Panc1 (cell line): Measurements from ENCODE around the gene ABCC11. TPM values are rescaled to one million over a fixed set of nuclear protein-coding genes. Genes with fewer than 3 reads are reported as not detected.

Experiments used
- ATAC-seq: fragments of 200-7000 bp; cut with Tn5 transposase; 2 replicates; pipeline ENCODE4 v1.9.1; 2020; ENCODE audit warnings: mild to moderate bottlenecking, moderate library complexity
- BruUV-seq: library from RNA; stranded (reverse); fragments of 400-500 nt; replicated peaks from 2 replicates; lab custom pipeline; 2021; lab: Mats Ljungman, UMichigan
- CTCF ChIA-PET: fragments of 300-600 bp; sonication (Branson Sonifier 250); formaldehyde crosslinking; loops from one replicate; lab custom pipeline; 2022; ENCODE audit warnings: antibody characterized with exemption; lab: Charles Lee
- POLR2A ChIA-PET: fragments of 300-600 bp; sonication (Branson Sonifier 250); formaldehyde crosslinking; loops from one replicate; lab custom pipeline; 2022; ENCODE audit warnings: antibody characterized with exemption; lab: Charles Lee
- DNase-seq: peaks from one replicate; pipeline ENCODE4 v3.0.0-alpha.2; 2010; ENCODE audit warnings: low read depth, low spot score
- H3K27ac ChIP-seq: 2 replicates; pipeline ENCODE4 v1.5.1; 2011; ENCODE audit warnings: mild to moderate bottlenecking, low read length, inconsistent platforms
- H3K27me3 ChIP-seq: fragments of 200-500 bp; sonication (Bioruptor generic); 2 replicates; pipeline ENCODE4 v1.6.0; 2014; ENCODE audit warnings: low read length, inconsistent platforms; ENCODE audit not compliant: control insufficient read depth, insufficient read depth
- H3K36me3 ChIP-seq: fragments of 200-500 bp; sonication (Bioruptor generic); 2 replicates; pipeline ENCODE4 v1.5.1; 2014; ENCODE audit warnings: inconsistent platforms, mild to moderate bottlenecking, low read length, moderate library complexity; ENCODE audit not compliant: control insufficient read depth, insufficient read depth
- H3K4me1 ChIP-seq: 2 replicates; pipeline ENCODE4 v1.5.1; 2011; ENCODE audit warnings: inconsistent platforms, mild to moderate bottlenecking, low read length, moderate library complexity; ENCODE audit not compliant: control insufficient read depth, insufficient read depth
- H3K4me3 ChIP-seq, 2 experiments: 2 replicates each; pipeline ENCODE4 v1.5.1; 2011 to 2012; ENCODE audit warnings: low read depth in 2 of 2, low read length in 2 of 2, mild to moderate bottlenecking in 2 of 2, inconsistent platforms in 1 of 2, moderate library complexity in 1 of 2
- H3K9me3 ChIP-seq: fragments of 200-500 bp; sonication (Bioruptor generic); 2 replicates; pipeline ENCODE4 v1.5.1; 2014; ENCODE audit warnings: low read depth, mild to moderate bottlenecking, inconsistent platforms, low read length, moderate library complexity; ENCODE audit not compliant: control insufficient read depth, insufficient read depth
- CTCF ChIP-seq: fragments of 450-650 bp; IDR thresholded peaks from 2 replicates; pipeline ENCODE4 v1.5.1; 2017; ENCODE audit warnings: mild to moderate bottlenecking
- POLR2AphosphoS5 ChIP-seq: IDR thresholded peaks from 2 replicates; pipeline ENCODE4 v1.6.1; 2012; ENCODE audit warnings: mild to moderate bottlenecking, low read depth, low read length, moderate library complexity
- REST ChIP-seq, 2 experiments: IDR thresholded peaks; 2 replicates each; pipeline ENCODE4 v1.6.1; 2011 to 2012; ENCODE audit warnings: low read depth in 2 of 2, control low read depth in 1 of 2, low read length in 1 of 2, mild to moderate bottlenecking in 1 of 2, moderate library complexity in 1 of 2; ENCODE audit not compliant: insufficient read depth in 1 of 2
- SIN3A ChIP-seq: IDR thresholded peaks from 2 replicates; pipeline ENCODE4 v1.6.1; 2012; ENCODE audit warnings: low read depth, mild to moderate bottlenecking, low read length, moderate library complexity, borderline replicate concordance; ENCODE audit not compliant: insufficient read depth
- TCF7L2 ChIP-seq: IDR thresholded peaks from 2 replicates; pipeline ENCODE4 v1.6.1; 2011; ENCODE audit warnings: mild to moderate bottlenecking, low read depth, low read length, inconsistent platforms
- in situ Hi-C: cut with HindIII; loops from 2 replicates; pipeline ENCODE4 v1.10.0; 2016; ENCODE audit warnings: low sequenced_read_pairs, low pct_unique_long_range_greater_than_20kb
- intact Hi-C: fragments of 100-400 bp; cut with micrococcal nuclease; formaldehyde crosslinking; loops from one replicate; pipeline ENCODE4 v1.10.0; 2022; ENCODE audit not compliant: unreplicated experiment
- total RNA-seq: library from RNA; stranded (reverse); gene quantifications from one replicate; pipeline ENCODE4 v1.2.1, GENCODE V29; 2021; ENCODE audit not compliant: unreplicated experiment

Gene ABCC11
- total RNA-seq, 1 experiment from 2014 or later = not detected

- in situ Hi-C loops (no loop called here), intact Hi-C loops (no loop called here)
- Histone ChIP-seq H3K27me3 (no peaks in the 10 kb centered on the region), H3K9me3 (no peaks in the 10 kb centered on the region), H3K4me1 (no peaks in the 10 kb centered on the region; the same call in 1 of the 2 replicates), H3K36me3 (no peaks in the 10 kb centered on the region), H3K4me3 (no peak overlapping the region), H3K27ac (no peak overlapping the region)
- no TSS peak for BruUV-seq
- TF ChIP-seq REST (IDR thresholded peaks at IDR 0.05; ENCODE audit: insufficient read depth in 1 of 2, low read depth in 2 of 2, low read length in 1 of 2) (no peak), TCF7L2 (no peak), CTCF (no peak), POLR2AphosphoS5 (no peak), SIN3A (no peak)
- no peak for DNase-seq
- ATAC-seq = no peak
- ChIA-PET POLR2A (no interaction called here), CTCF (no interaction called here)
These were observed 39.9 kb upstream of the ABCC11 start for GRCh38 chr16:48287239-48287638.

GRCh38 chr16:48284772-48285409 is 37.6 kb upstream of the ABCC11 start:
- Histone ChIP-seq H3K9me3 (no peaks in the 10 kb centered on the region), H3K4me3 (no peak overlapping the region), H3K27ac (no peak overlapping the region), H3K27me3 (no peaks in the 10 kb centered on the region), H3K4me1 (no peaks in the 10 kb centered on the region; the same call in 1 of the 2 replicates), H3K36me3 (no peaks in the 10 kb centered on the region)
- no peak for ATAC-seq
- no peak for DNase-seq
- BruUV-seq = no TSS peak
- POLR2A ChIA-PET = no interaction called here
- CTCF ChIA-PET = no interaction called here
- TF ChIP-seq REST (IDR thresholded peaks at IDR 0.05; ENCODE audit: insufficient read depth in 1 of 2, low read depth in 2 of 2, low read length in 1 of 2) = no peak
- TF ChIP-seq TCF7L2 = no peak
- TF ChIP-seq CTCF = no peak
- in situ Hi-C loops = no loop called here
- intact Hi-C loops = no loop called here
